Islet precursor cell (in vitro differentiated cells): ENCODE data around the gene STON1.
"Not testable (repeated sequence)": the region's sequence is repeated elsewhere in the genome, so short reads cannot be mapped to it uniquely, and the experiment has no call there.

ENCODE experiments used
- DNase-seq: peaks from one replicate; pipeline ENCODE4 v3.0.0-alpha.2; 2018

The STON1 gene

GRCh38 chr2:48530033-48530811 is at the start of gene STON1:
TSS of gene STON1 (plus strand) at chr2:48530154. CDS start at chr2:48580634, 50,480 bp downstream.
- DNase-seq = peak; percentile 81

- DNase-seq = no peak
These were observed 49.4 kb upstream of the STON1 start for GRCh38 chr2:48480526-48480925.

GRCh38 chr2:48482313-48482712 is 47.6 kb upstream of the STON1 start:
- no peak for DNase-seq

- no peak for DNase-seq
These were observed 47.2 kb upstream of the STON1 start for GRCh38 chr2:48482769-48483168.

GRCh38 chr2:48483506-48483905 is 46.4 kb upstream of the STON1 start:
- DNase-seq = no peak

GRCh38 chr2:48483916-48484315 is 46.0 kb upstream of the STON1 start:
- no peak for DNase-seq

- DNase-seq = no peak
These were observed 41.4 kb upstream of the STON1 start for GRCh38 chr2:48488545-48488944.

GRCh38 chr2:48496849-48497248 is 33.1 kb upstream of the STON1 start:
- DNase-seq = no peak

GRCh38 chr2:48504647-48505327 is 25.2 kb upstream of the STON1 start:
- peak; percentile 83 for DNase-seq

GRCh38 chr2:48507111-48507510 is 22.8 kb upstream of the STON1 start:
- DNase-seq = no peak

GRCh38 chr2:48508461-48509124 is 21.4 kb upstream of the STON1 start:
- peak; percentile 85 for DNase-seq

GRCh38 chr2:48510329-48510728 is 19.6 kb upstream of the STON1 start:
- no peak for DNase-seq

- DNase-seq = no peak
These were observed 18.0 kb upstream of the STON1 start for GRCh38 chr2:48511849-48512470.

- no peak for DNase-seq
These were observed 17.4 kb upstream of the STON1 start for GRCh38 chr2:48512571-48512970.

- DNase-seq = no peak
These were observed 15.5 kb upstream of the STON1 start for GRCh38 chr2:48514348-48515003.

GRCh38 chr2:48515513-48515985 is 14.4 kb upstream of the STON1 start:
- no peak for DNase-seq

GRCh38 chr2:48519593-48519992 is 10.4 kb upstream of the STON1 start:
- DNase-seq = no peak

GRCh38 chr2:48524756-48525155 is 5.2 kb upstream of the STON1 start:
- not testable (repeated sequence) for DNase-seq

GRCh38 chr2:48525269-48525943 is 4.5 kb upstream of the STON1 start:
- DNase-seq = no peak

GRCh38 chr2:48527226-48527885 is 2.6 kb upstream of the STON1 start:
- no peak for DNase-seq

- no peak for DNase-seq
These were observed 1.5 kb upstream of the STON1 start for GRCh38 chr2:48528431-48528830.

- DNase-seq = peak; percentile 76
These were observed 760 bp upstream of the STON1 start for GRCh38 chr2:48529194-48529593.
